PC-3 (cell line): ENCODE measurements around the gene ZC3H14. TPM values are rescaled to one million over a fixed set of nuclear protein-coding genes. Genes with fewer than 3 reads are reported as not detected.

ENCODE experiments used
- ATAC-seq: fragments of 200-7000 bp; cut with Tn5 transposase; 2 replicates; pipeline ENCODE4 v1.9.1; 2020; ENCODE audit warnings: mild to moderate bottlenecking, moderate library complexity
- BruUV-seq: library from RNA; stranded (reverse); fragments of 400-500 nt; replicated peaks from 2 replicates; lab custom pipeline; 2021; lab: Mats Ljungman, UMichigan
- CTCF ChIA-PET: fragments of 300-600 bp; sonication (Branson Sonifier 250); formaldehyde crosslinking; loops from one replicate; lab custom pipeline; 2022; ENCODE audit warnings: antibody characterized with exemption; lab: Charles Lee
- POLR2A ChIA-PET: fragments of 300-600 bp; sonication (Branson Sonifier 250); formaldehyde crosslinking; loops from one replicate; lab custom pipeline; 2022; ENCODE audit warnings: antibody characterized with exemption; ENCODE audit not compliant: unreplicated experiment; lab: Charles Lee
- DNase-seq: peaks from one replicate; pipeline ENCODE4 v3.0.0-alpha.2; 2015
- H2AFZ ChIP-seq: fragments of 300-600 bp; sonication (generic); 2 replicates; pipeline ENCODE4 v1.6.0; 2016; ENCODE audit warnings: antibody characterized with exemption, low read length
- H3F3A ChIP-seq: fragments of 300-600 bp; sonication (generic); one replicate; pipeline ENCODE4 v1.6.0; 2017; ENCODE audit warnings: antibody characterized with exemption, low read length, control low read depth, mild to moderate bottlenecking; ENCODE audit not compliant: unreplicated experiment
- H3K27ac ChIP-seq: fragments of 300-600 bp; sonication (generic); 2 replicates; pipeline ENCODE4 v1.5.1; 2016; ENCODE audit warnings: mild to moderate bottlenecking, low read length
- H3K27me3 ChIP-seq: fragments of 300-600 bp; sonication (generic); 2 replicates; pipeline ENCODE4 v1.6.1; 2016; ENCODE audit warnings: low read length, mixed read lengths
- H3K36me3 ChIP-seq: fragments of 300-600 bp; sonication (generic); 2 replicates; pipeline ENCODE4 v1.6.1; 2016; ENCODE audit warnings: low read depth, mixed run types, low read length, mixed read lengths
- H3K4me1 ChIP-seq: fragments of 300-600 bp; sonication (generic); 2 replicates; pipeline ENCODE4 v1.5.1; 2016; ENCODE audit warnings: low read length; ENCODE audit not compliant: insufficient read depth
- H3K4me2 ChIP-seq: fragments of 300-600 bp; sonication (generic); 2 replicates; pipeline ENCODE4 v1.6.0; 2016; ENCODE audit warnings: low read length
- H3K4me3 ChIP-seq: fragments of 300-600 bp; sonication (generic); 2 replicates; pipeline ENCODE4 v1.5.1; 2016; ENCODE audit warnings: mild to moderate bottlenecking, low read length, mixed read lengths
- H3K79me2 ChIP-seq: fragments of 300-600 bp; sonication (generic); 2 replicates; pipeline ENCODE4 v1.6.1; 2017; ENCODE audit warnings: low read length, mixed read lengths
- H3K9ac ChIP-seq: fragments of 300-600 bp; sonication (generic); 2 replicates; pipeline ENCODE4 v1.6.0; 2016; ENCODE audit warnings: mild to moderate bottlenecking, low read length
- H3K9me2 ChIP-seq: fragments of 300-600 bp; sonication (generic); replicated peaks from 2 replicates; pipeline ENCODE4 v1.6.1; 2016; ENCODE audit warnings: mixed run types, low read length, mixed read lengths
- H3K9me3 ChIP-seq: fragments of 300-600 bp; sonication (generic); 2 replicates; pipeline ENCODE4 v1.6.1; 2016; ENCODE audit warnings: low read length, mixed read lengths
- H4K20me1 ChIP-seq: fragments of 300-600 bp; sonication (generic); 2 replicates; pipeline ENCODE4 v1.6.1; 2016; ENCODE audit warnings: low read length, mixed read lengths
- EZH2 ChIP-seq: fragments of 300-600 bp; sonication (generic); IDR thresholded peaks from one replicate; pipeline ENCODE4 v1.6.1; 2017; ENCODE audit warnings: antibody characterized with exemption, mild to moderate bottlenecking, low read length; ENCODE audit not compliant: unreplicated experiment
- EZH2phosphoT487 ChIP-seq: fragments of 300-600 bp; sonication (generic); IDR thresholded peaks from 2 replicates; pipeline ENCODE4 v1.6.1; 2018; ENCODE audit warnings: mild to moderate bottlenecking, antibody characterized with exemption, low read length, borderline replicate concordance
- intact Hi-C: fragments of 100-400 bp; cut with micrococcal nuclease; formaldehyde crosslinking; loops from 2 replicates; pipeline ENCODE4 v1.9.0; 2023
- total RNA-seq: library from RNA; depleted of rRNA; stranded (reverse); fragments of >200 nt; gene quantifications from 2 replicates; pipeline ENCODE4 v1.2.3, GENCODE V29; 2014
- TF ChIP-seq, protein P1 (sequence below): fragments of 300-600 bp; sonication (generic); conservative IDR thresholded peaks from 2 replicates; pipeline ENCODE4 v1.5.1; 2017; ENCODE audit warnings: antibody characterized with exemption, low read depth, mild to moderate bottlenecking, low read length

ZC3H14 gene
- total RNA-seq, 1 experiment from 2014 or later = 58.2 TPM

DNA sequence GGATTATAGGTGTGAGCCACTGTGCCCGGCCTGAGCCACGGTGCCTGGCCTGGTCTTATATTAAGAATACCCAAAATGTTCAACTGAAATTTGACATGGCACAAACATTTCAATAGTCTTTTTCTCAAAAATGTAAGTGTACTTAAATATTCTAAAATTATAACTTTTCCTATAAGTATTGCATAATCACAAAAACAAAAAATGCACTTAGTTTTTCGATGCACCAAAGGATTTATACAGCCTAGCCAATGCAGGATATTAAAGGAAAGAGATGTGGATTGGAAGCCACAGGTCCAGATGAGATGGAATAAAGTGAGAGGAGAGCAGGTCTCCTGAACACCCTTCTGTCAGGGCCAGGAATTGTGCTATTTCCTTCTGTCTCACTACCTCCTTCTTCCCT, 62.8 kb downstream of the ZC3H14 start:
- Histone ChIP-seq H3K27me3 (no peaks in the 10 kb centered on the region), H3K27ac (no peak overlapping the region), H3K9me2 (no peaks in the 10 kb centered on the region), H3K9ac (no peak overlapping the region), H3K4me3 (no peak overlapping the region), H3K4me1 (no peaks in the 10 kb centered on the region), H3K79me2 (no peaks in the 10 kb centered on the region), H3K36me3 (no peaks in the 10 kb centered on the region), H2AFZ (no peak overlapping the region), H3K4me2 (no peak overlapping the region), H4K20me1 (no peaks in the 10 kb centered on the region), H3F3A (no peaks in the 10 kb centered on the region), H3K9me3 (no peaks in the 10 kb centered on the region)
- no peak for ATAC-seq
- intact Hi-C loops = no loop called here
- no TSS peak for BruUV-seq
- DNase-seq = no peak
- ChIA-PET POLR2A (no interaction called here), CTCF (no interaction called here)
- TF ChIP-seq EZH2phosphoT487 = no peak
- no peak for TF ChIP-seq EZH2
- TF ChIP-seq, protein P1, sequence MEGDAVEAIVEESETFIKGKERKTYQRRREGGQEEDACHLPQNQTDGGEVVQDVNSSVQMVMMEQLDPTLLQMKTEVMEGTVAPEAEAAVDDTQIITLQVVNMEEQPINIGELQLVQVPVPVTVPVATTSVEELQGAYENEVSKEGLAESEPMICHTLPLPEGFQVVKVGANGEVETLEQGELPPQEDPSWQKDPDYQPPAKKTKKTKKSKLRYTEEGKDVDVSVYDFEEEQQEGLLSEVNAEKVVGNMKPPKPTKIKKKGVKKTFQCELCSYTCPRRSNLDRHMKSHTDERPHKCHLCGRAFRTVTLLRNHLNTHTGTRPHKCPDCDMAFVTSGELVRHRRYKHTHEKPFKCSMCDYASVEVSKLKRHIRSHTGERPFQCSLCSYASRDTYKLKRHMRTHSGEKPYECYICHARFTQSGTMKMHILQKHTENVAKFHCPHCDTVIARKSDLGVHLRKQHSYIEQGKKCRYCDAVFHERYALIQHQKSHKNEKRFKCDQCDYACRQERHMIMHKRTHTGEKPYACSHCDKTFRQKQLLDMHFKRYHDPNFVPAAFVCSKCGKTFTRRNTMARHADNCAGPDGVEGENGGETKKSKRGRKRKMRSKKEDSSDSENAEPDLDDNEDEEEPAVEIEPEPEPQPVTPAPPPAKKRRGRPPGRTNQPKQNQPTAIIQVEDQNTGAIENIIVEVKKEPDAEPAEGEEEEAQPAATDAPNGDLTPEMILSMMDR = no peak

DNA sequence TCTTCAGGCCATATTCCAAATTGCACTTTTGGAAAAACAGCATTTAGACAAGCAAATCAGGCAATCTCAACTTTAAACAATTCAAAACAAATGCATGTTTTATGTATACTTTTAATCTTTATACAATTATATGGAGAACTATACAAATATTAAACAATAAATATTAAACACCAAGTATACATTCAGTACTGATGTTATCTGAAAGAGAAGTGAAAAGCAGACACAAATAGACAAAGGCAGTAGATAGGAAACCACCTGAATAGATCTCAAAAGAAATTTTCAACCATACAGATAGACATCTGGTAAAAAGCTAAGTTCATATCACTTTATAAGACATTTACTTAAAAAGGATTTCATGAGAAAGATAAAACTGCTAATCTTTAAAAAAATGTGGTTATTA, 65.2 kb downstream of the ZC3H14 start:
- ATAC-seq (no peak), DNase-seq (no peak)
- Histone ChIP-seq H3F3A (no peaks in the 10 kb centered on the region), H3K36me3 (no peaks in the 10 kb centered on the region), H4K20me1 (no peaks in the 10 kb centered on the region), H3K9me3 (no peaks in the 10 kb centered on the region), H3K4me1 (no peaks in the 10 kb centered on the region), H2AFZ (no peak overlapping the region), H3K9me2 (no peaks in the 10 kb centered on the region), H3K4me2 (no peak overlapping the region), H3K4me3 (no peak overlapping the region), H3K27me3 (no peaks in the 10 kb centered on the region), H3K9ac (no peak overlapping the region), H3K79me2 (no peaks in the 10 kb centered on the region), H3K27ac (no peak overlapping the region)
- TF ChIP-seq, protein P1 = no peak
- TF ChIP-seq EZH2phosphoT487 (no peak), EZH2 (no peak)
- no TSS peak for BruUV-seq
- intact Hi-C loops = no loop called here
- ChIA-PET POLR2A (no interaction called here), CTCF (no interaction called here)

DNA sequence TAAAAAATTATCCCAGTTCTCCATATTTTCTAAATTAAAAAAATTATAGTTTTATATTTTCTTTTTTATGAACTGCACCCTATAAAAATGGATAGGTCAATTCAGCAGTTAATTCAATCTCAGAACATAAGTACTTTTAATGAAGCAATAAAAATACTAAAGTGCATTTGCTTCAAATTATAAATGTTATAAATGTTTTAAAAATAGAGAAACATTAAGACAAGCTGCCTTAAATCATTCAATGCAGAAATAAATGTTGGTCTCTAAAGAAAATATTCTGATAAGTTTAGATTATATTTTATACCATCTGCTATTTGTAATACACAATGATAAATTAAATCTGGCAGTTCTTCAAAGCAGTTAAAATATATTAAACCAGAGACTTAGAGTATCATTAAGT, 65.6 kb downstream of the ZC3H14 start:
- TF ChIP-seq EZH2 (no peak), EZH2phosphoT487 (no peak)
- TF ChIP-seq, protein P1 = no peak
- no peak overlapping the region for H3K4me3 ChIP-seq
- no peak for DNase-seq
- no TSS peak for BruUV-seq
- H3K36me3 ChIP-seq = no peaks in the 10 kb centered on the region
- H3K27ac ChIP-seq = no peak overlapping the region
- ChIA-PET POLR2A (no interaction called here), CTCF (no interaction called here)
- no peaks in the 10 kb centered on the region for H3F3A ChIP-seq
- H3K4me1 ChIP-seq = no peaks in the 10 kb centered on the region
- no peaks in the 10 kb centered on the region for H3K9me2 ChIP-seq
- no peak overlapping the region for H3K4me2 ChIP-seq
- H3K9me3 ChIP-seq = no peaks in the 10 kb centered on the region
- intact Hi-C loops = no loop called here
- no peaks in the 10 kb centered on the region for H4K20me1 ChIP-seq
- no peak for ATAC-seq
- H2AFZ ChIP-seq = no peak overlapping the region
- no peaks in the 10 kb centered on the region for H3K27me3 ChIP-seq
- H3K9ac ChIP-seq = no peak overlapping the region
- no peaks in the 10 kb centered on the region for H3K79me2 ChIP-seq
